Activated CD8-positive, alpha-beta T cell treated with anti-CD3 and anti-CD28 coated beads for 36 hours (primary cell): Measurements from ENCODE around the gene CACHD1. TPM values are rescaled to one million over a fixed set of nuclear protein-coding genes. Genes with fewer than 3 reads are reported as not detected.

Experiments used
- ATAC-seq: fragments of 200-7000 bp; cut with Tn5 transposase; one replicate; pipeline ENCODE4 v1.10.0; 2021; ENCODE audit warnings: mild to moderate bottlenecking, moderate library complexity
- CTCF ChIA-PET: fragments of 350-600 bp; sonication (Branson Sonifier 250); formaldehyde crosslinking; loops from one replicate; lab custom pipeline; 2021; ENCODE audit warnings: antibody characterized with exemption; lab: Charles Lee
- POLR2A ChIA-PET: fragments of 350-600 bp; sonication (Branson Sonifier 250); formaldehyde crosslinking; loops from one replicate; lab custom pipeline; 2021; ENCODE audit warnings: antibody characterized with exemption; lab: Charles Lee
- DNase-seq: peaks from one replicate; pipeline ENCODE4 v3.0.0-alpha.2; 2020
- H3K27ac Mint-ChIP-seq: one replicate; pipeline ENCODE4 v1.8.0; 2021; ENCODE audit warnings: mild to moderate bottlenecking, mixed read lengths
- H3K27me3 Mint-ChIP-seq: one replicate; pipeline ENCODE4 v1.8.0; 2021; ENCODE audit warnings: mixed read lengths
- H3K36me3 Mint-ChIP-seq: one replicate; pipeline ENCODE4 v1.8.0; 2021; ENCODE audit warnings: low read depth, mixed read lengths
- H3K4me1 Mint-ChIP-seq: one replicate; pipeline ENCODE4 v1.8.0; 2021; ENCODE audit warnings: low read depth, mixed read lengths
- H3K4me3 Mint-ChIP-seq: one replicate; pipeline ENCODE4 v1.8.0; 2021; ENCODE audit warnings: mild to moderate bottlenecking, moderate library complexity, mixed read lengths
- H3K9me3 Mint-ChIP-seq: one replicate; pipeline ENCODE4 v1.8.0; 2021; ENCODE audit warnings: mixed read lengths
- CTCF ChIP-seq: fragments of 200-600 bp; IDR thresholded peaks from one replicate; pipeline ENCODE4 v1.8.0; 2022; ENCODE audit warnings: antibody characterized with exemption, mild to moderate bottlenecking
- intact Hi-C: fragments of 100-400 bp; cut with micrococcal nuclease; formaldehyde crosslinking; loops from one replicate; pipeline ENCODE4 v1.10.0; 2022
- total RNA-seq, 2 experiments: library from RNA; stranded (reverse); gene quantifications; one replicate each; pipeline ENCODE4 v1.2.3, GENCODE V29; 2021

CACHD1 gene
- total RNA-seq, 2 experiments from 2014 or later = 2.2 to 2.5 TPM

- no peak overlapping the region for H3K4me3 Mint-ChIP-seq
- ChIA-PET CTCF (interaction anchor here (1.0 to 1.1 kb wide), 2 partner anchors 10 to 17 kb away, joined by 3 read pairs; no protein-coding TSS in a partner anchor), POLR2A (no interaction called here)
- ATAC-seq (no peak), DNase-seq (no peak)
- no peak overlapping the region for H3K27ac Mint-ChIP-seq
- H3K4me1 Mint-ChIP-seq = peaks cover 8% of the 10 kb centered on the region
- peak; percentile 46 for TF ChIP-seq CTCF
- no peaks in the 10 kb centered on the region for H3K36me3 Mint-ChIP-seq
- intact Hi-C loops = no loop called here
- no peaks in the 10 kb centered on the region for H3K9me3 Mint-ChIP-seq
- H3K27me3 Mint-ChIP-seq = no peaks in the 10 kb centered on the region
These were observed 114.5 kb downstream of the CACHD1 start for GRCh38 chr1:64584479-64584878.

GRCh38 chr1:64588876-64589275 lies 118.9 kb downstream of the CACHD1 start:
- ChIA-PET CTCF (no interaction called here), POLR2A (no interaction called here)
- no peak for TF ChIP-seq CTCF
- Mint-ChIP-seq H3K9me3 (no peaks in the 10 kb centered on the region), H3K27me3 (no peaks in the 10 kb centered on the region), H3K4me3 (no peak overlapping the region), H3K36me3 (no peaks in the 10 kb centered on the region), H3K4me1 (peaks cover 8% of the 10 kb centered on the region), H3K27ac (no peak overlapping the region)
- ATAC-seq (no peak), DNase-seq (no peak)
- intact Hi-C loops = no loop called here

- H3K4me3 Mint-ChIP-seq = no peak overlapping the region
- ChIA-PET POLR2A (no interaction called here), CTCF (no interaction called here)
- no peaks in the 10 kb centered on the region for H3K27me3 Mint-ChIP-seq
- H3K9me3 Mint-ChIP-seq = no peaks in the 10 kb centered on the region
- no peak for ATAC-seq
- no peak overlapping the region for H3K27ac Mint-ChIP-seq
- H3K36me3 Mint-ChIP-seq = no peaks in the 10 kb centered on the region
- H3K4me1 Mint-ChIP-seq = peaks cover 4% of the 10 kb centered on the region
- intact Hi-C loops = no loop called here
- TF ChIP-seq CTCF = no peak
- no peak for DNase-seq
These were observed 120.4 kb downstream of the CACHD1 start for GRCh38 chr1:64590316-64590715.

- Mint-ChIP-seq H3K9me3 (no peaks in the 10 kb centered on the region), H3K27me3 (no peaks in the 10 kb centered on the region), H3K27ac (no peak overlapping the region), H3K36me3 (no peaks in the 10 kb centered on the region), H3K4me1 (no peaks in the 10 kb centered on the region), H3K4me3 (no peak overlapping the region)
- intact Hi-C loops = no loop called here
- CTCF ChIA-PET = no interaction called here
- ATAC-seq (no peak), DNase-seq (no peak)
- POLR2A ChIA-PET = no interaction called here
- TF ChIP-seq CTCF = no peak
These were observed 124.5 kb downstream of the CACHD1 start for GRCh38 chr1:64594446-64594845.

- Mint-ChIP-seq H3K9me3 (no peaks in the 10 kb centered on the region), H3K4me1 (no peaks in the 10 kb centered on the region), H3K27me3 (no peaks in the 10 kb centered on the region), H3K27ac (no peak overlapping the region), H3K4me3 (no peak overlapping the region), H3K36me3 (no peaks in the 10 kb centered on the region)
- POLR2A ChIA-PET = interaction anchor here (0.8 kb wide), 1 partner anchor 178 kb away, joined by 3 read pairs; no protein-coding TSS in a partner anchor
- intact Hi-C loops = no loop called here
- ATAC-seq = no peak
- TF ChIP-seq CTCF = no peak
- DNase-seq = no peak
- CTCF ChIA-PET = interaction anchor here (0.7 kb wide), 1 partner anchor 11 kb away, joined by 3 read pairs; no protein-coding TSS in a partner anchor
These were observed 126.1 kb downstream of the CACHD1 start for GRCh38 chr1:64595871-64596515.
